T-helper 2 cell treated with Interferon-gamma antibody and Interleukin-4, amounts not matched to agents 100 ng/mL and 5 ng/mL, for 36 hours (primary cell): ENCODE data around the gene THOP1. TPM values are rescaled to one million over a fixed set of nuclear protein-coding genes. Genes with fewer than 3 reads are reported as not detected.

Experiments used
- intact Hi-C: fragments of 100-400 bp; cut with micrococcal nuclease; formaldehyde crosslinking; loops from one replicate; pipeline ENCODE4 v1.15.1; 2023
- total RNA-seq: library from RNA; stranded (reverse); gene quantifications from 2 replicates; pipeline ENCODE4 v1.2.3, GENCODE V29; 2022

Gene THOP1
- total RNA-seq, 1 donor from 2014 or later = 113 TPM

DNA sequence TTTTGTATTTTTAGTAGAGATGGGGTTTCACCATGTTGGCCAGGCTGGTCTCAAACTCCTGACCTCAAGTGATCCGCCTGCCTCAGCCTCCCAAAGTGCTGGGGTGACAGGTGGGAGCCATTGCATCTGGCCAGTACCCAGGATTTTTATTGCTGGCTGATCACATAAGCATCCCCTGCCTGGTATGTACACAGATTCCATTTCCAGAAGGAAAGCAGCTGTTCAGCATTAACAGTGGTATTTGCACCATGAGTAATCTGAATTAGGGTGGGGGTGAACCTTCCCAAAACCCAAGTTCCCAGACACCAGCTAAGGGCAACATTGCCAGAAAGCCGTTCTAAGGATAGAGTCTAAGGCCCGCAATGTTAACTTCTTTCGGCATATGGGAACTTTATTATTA lies 63.3 kb downstream of the THOP1 start:
- intact Hi-C loops = no loop called here

DNA sequence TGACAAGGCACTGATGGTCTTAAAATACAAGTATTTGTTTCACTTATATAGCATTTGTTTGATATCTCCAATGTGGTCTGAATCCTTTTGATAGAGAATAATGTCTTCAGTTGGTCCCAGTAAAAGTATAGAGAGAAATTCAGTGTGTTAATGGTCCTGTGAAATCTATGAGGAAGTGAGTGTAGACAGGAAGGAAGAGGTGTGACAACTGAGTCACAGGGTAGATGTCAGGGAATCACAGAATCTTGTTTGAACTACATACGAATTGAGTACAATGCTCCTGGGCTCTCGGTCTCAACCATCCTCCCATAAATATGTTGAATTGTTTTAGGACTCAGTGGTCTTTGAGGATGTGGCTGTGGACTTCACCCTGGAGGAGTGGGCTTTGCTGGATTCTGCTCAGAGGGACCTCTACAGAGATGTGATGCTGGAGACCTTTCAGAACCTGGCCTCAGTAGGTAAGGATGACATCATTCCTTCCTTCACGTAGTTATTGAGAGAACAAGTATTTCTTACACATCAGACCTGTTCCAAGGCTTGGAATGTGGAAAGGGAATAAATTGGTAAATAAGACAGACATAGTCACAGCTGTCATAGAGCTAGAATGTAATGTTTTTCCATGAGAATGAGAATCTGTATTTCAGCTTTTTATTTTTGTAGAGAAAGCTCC lies 65.1 kb downstream of the THOP1 start:
- intact Hi-C loops = no loop called here

DNA sequence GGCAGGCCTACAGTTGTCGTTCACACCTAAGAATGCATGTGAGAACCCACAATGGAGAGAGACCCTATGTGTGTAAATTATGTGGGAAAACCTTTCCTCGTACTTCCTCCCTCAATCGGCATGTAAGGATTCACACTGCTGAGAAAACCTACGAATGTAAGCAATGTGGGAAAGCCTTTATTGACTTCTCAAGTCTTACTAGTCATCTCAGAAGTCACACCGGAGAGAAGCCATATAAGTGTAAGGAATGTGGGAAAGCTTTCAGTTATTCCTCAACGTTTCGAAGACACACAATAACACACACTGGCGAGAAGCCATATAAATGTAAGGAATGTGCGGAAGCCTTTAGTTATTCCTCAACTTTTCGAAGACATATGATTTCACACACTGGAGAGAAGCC lies 67.3 kb downstream of the THOP1 start:
- intact Hi-C loops = no loop called here

DNA sequence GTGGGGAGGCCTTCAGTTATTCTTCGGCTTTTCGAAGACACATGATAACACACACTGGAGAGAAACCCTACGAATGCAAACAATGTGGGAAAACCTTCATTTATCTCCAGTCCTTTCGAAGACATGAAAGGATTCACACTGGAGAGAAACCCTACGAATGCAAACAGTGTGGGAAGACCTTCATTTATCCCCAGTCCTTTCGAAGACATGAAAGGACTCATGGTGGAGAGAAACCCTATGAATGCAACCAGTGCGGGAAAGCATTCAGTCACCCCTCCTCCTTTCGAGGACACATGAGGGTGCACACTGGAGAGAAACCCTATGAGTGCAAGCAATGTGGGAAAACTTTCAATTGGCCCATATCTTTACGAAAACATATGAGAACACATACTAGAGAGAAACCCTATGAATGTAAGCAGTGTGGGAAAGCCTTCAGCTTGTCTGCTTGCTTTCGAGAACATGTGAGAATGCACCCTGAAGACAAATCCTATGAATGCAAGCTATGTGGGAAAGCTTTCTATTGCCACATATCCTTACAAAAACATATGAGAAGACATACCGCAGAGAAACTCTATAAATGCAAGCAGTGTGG lies 67.8 kb downstream of the THOP1 start:
- intact Hi-C loops = no loop called here

DNA sequence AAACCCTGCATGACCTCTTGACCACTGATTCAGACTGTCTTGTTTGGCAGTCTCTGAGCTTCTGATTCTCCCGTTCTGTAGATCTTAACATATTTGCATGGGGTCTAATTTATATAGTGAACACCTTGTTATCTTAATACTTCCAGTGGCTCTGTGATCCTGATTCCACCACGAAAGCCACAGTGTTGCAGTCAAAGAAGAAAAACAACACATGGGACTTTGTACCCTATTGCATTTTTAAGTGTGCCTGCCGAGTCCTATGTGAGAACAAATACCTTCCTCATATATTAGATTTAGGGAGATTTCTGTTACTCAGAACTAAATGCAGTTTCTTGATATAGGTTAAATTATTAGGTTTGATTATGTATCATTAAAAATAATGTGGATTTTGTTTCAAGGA lies 69.5 kb downstream of the THOP1 start:
- intact Hi-C loops = no loop called here

DNA sequence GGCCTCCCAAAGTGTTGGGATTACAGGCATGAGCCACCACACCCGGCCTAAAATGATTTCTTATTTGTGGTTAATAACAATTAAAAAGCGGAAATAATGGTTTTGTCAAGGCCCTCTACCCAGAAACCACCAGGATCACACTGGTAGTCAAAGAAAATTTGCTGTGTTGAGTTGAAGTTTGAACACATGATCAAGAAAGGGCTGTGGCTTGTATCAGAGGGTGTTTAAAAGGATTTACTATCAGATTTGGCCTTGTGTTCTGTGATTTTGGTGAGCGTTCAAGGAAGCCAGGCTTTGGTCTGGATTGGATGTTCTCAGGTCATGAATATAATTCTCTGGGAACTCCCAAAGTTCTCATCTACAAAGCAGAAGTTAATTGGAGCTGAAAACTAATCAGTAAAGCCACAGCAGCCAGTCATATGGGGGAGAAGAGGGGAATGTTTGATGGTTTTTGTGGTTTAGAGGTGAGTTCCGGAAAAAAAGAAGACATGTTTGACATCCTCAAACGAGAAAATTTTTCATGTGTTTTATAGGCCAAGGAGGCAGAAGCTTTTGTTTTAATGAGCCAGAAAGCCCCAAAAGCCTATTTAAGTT lies 71.3 kb downstream of the THOP1 start:
- intact Hi-C loops = no loop called here

DNA sequence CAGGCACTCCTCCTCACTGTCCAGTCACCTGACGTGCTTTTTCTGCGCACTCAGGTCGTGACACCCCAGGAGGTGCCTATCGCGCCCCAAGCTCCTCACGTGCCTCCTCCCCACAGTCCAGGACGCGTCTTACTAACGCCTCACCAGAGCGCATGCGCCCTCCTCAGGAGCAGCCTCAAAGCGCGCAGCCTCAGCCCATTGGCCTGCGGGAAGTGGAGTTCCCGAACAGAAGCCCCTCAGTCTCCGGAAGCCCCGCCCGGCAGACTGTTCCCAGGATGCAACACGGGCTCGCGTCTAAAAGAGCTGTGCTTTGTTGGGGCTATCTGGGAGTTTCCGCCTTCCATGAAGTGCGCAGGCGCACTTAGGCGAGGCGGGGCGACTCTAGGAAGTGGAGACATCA lies 73.6 kb downstream of the THOP1 start:
- intact Hi-C loops = no loop called here

DNA sequence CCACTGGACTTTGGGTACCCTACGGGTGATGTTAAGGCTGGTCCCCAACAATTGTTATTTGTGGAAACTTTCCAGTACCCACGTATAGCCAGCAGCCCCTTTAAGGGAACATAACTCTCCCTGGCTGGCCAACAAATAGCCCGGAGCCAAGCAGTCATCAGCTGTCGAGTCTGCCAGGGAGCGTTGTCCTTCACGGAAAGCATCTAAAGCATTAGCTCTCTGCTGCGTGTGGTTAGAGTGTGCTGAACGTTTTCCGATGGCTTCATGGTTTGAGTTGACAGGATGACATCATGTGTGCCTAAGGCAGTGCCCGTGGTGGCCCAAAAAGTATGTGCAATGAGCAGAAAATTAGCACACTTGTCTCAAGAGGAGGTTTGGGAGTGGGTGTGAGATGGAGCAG lies 78.5 kb downstream of the THOP1 start:
- intact Hi-C loops = no loop called here

Other genes starting within 250 kb of the THOP1 start
- gene GNG7, start 82.8 kb upstream of the THOP1 start, total RNA-seq = 0.11 and 0.14 TPM in 2 replicates
- gene DIRAS1, start 64.1 kb upstream of the THOP1 start, total RNA-seq = 0.23 TPM in 1 of 2 replicates, not detected in the other
- gene SLC39A3, start 45.5 kb upstream of the THOP1 start, total RNA-seq = 30.9 and 31.2 TPM in 2 replicates
- gene SGTA, start 2.2 kb upstream of the THOP1 start, total RNA-seq = 48.1 and 50.1 TPM in 2 replicates
- 2.9 and 3.4 TPM in 2 replicates for gene ZNF554, start 34.4 kb downstream of the THOP1 start, total RNA-seq
- 0.70 and 1.2 TPM in 2 replicates for gene ZNF555, start 56.0 kb downstream of the THOP1 start, total RNA-seq
- not detected in 2 replicates for gene ZNF556, start 81.8 kb downstream of the THOP1 start, total RNA-seq
- 2.7 and 3.9 TPM in 2 replicates for gene ZNF57, start 115.4 kb downstream of the THOP1 start, total RNA-seq
- 4.2 and 4.3 TPM in 2 replicates for gene ZNF77, start 159.5 kb downstream of the THOP1 start, total RNA-seq
- gene TLE6, start 192.1 kb downstream of the THOP1 start, total RNA-seq = 1.0 and 1.9 TPM in 2 replicates
- 1.1 and 1.9 TPM in 2 replicates for gene TLE2, start 243.8 kb downstream of the THOP1 start, total RNA-seq